IPS-18c (cell line): ENCODE results near the gene LIN52.
"Not testable (repeated sequence)": the region's sequence is repeated elsewhere in the genome, so short reads cannot be mapped to it uniquely, and the experiment has no call there.

ENCODE experiments used
- H3K4me3 ChIP-seq: 2 replicates; pipeline ENCODE4 v1.7.0; 2013; ENCODE audit warnings: low read depth, mild to moderate bottlenecking, low read length, moderate library complexity; ENCODE audit not compliant: insufficient read depth
- H3K9me3 ChIP-seq: one replicate; pipeline ENCODE4 v1.6.1; 2013; ENCODE audit warnings: mild to moderate bottlenecking, low read length, moderate library complexity; ENCODE audit not compliant: control insufficient read depth, insufficient read depth

The LIN52 gene

GRCh38 chr14:74085047-74085637 lies 386 bp downstream of the LIN52 start:
- H3K9me3 ChIP-seq, result no peaks in the 10 kb centered on the region
- peak overlapping the region; percentile 90 for H3K4me3 ChIP-seq

GRCh38 chr14:74085828-74086227 lies 1.1 kb downstream of the LIN52 start:
- Histone ChIP-seq H3K4me3 (0 out of 2 replicates have a peak overlapping the region, but pooled peaks have one; percentile 90), H3K9me3 (no peaks in the 10 kb centered on the region)

GRCh38 chr14:74089251-74090020 lies 4.7 kb downstream of the LIN52 start:
- no peaks in the 10 kb centered on the region for H3K9me3 ChIP-seq
- H3K4me3 ChIP-seq, result no peak overlapping the region

- Histone ChIP-seq H3K4me3 (no peak overlapping the region), H3K9me3 (no peaks in the 10 kb centered on the region)
Measured at GRCh38 chr14:74105381-74105780, 20.6 kb downstream of the LIN52 start.

GRCh38 chr14:74109369-74109768 lies 24.6 kb downstream of the LIN52 start:
- no peak overlapping the region for H3K4me3 ChIP-seq
- no peaks in the 10 kb centered on the region for H3K9me3 ChIP-seq

- not testable (repeated sequence) for H3K4me3 ChIP-seq, H3K9me3 ChIP-seq
Measured at GRCh38 chr14:74111395-74112216, 26.9 kb downstream of the LIN52 start.

- H3K4me3 ChIP-seq, H3K9me3 ChIP-seq: not testable (repeated sequence)
Measured at GRCh38 chr14:74125487-74125886, 40.7 kb downstream of the LIN52 start.

- no peaks in the 10 kb centered on the region for H3K9me3 ChIP-seq
- no peak overlapping the region for H3K4me3 ChIP-seq
Measured at GRCh38 chr14:74126315-74127013, 41.7 kb downstream of the LIN52 start.

GRCh38 chr14:74127634-74128033 lies 42.9 kb downstream of the LIN52 start:
- no peak overlapping the region for H3K4me3 ChIP-seq
- no peaks in the 10 kb centered on the region for H3K9me3 ChIP-seq

- no peak overlapping the region for H3K4me3 ChIP-seq
- H3K9me3 ChIP-seq, result no peaks in the 10 kb centered on the region
Measured at GRCh38 chr14:74133833-74134481, 49.2 kb downstream of the LIN52 start.

GRCh38 chr14:74134484-74134883 lies 49.7 kb downstream of the LIN52 start:
- H3K4me3 ChIP-seq, result no peak overlapping the region

GRCh38 chr14:74135426-74135825 lies 50.7 kb downstream of the LIN52 start:
- Histone ChIP-seq H3K4me3 (no peak overlapping the region), H3K9me3 (no peaks in the 10 kb centered on the region)

More at GRCh38 chr14:74134484-74134883, 49.7 kb downstream of the LIN52 start:
- no peaks in the 10 kb centered on the region for H3K9me3 ChIP-seq

- Histone ChIP-seq H3K9me3 (no peaks in the 10 kb centered on the region), H3K4me3 (no peak overlapping the region)
Measured at GRCh38 chr14:74140374-74140850, 55.7 kb downstream of the LIN52 start.

- no peaks in the 10 kb centered on the region for H3K9me3 ChIP-seq
- H3K4me3 ChIP-seq, result no peak overlapping the region
Measured at GRCh38 chr14:74141703-74142102, 56.9 kb downstream of the LIN52 start.

- no peaks in the 10 kb centered on the region for H3K9me3 ChIP-seq
- H3K4me3 ChIP-seq, result no peak overlapping the region
Measured at GRCh38 chr14:74142523-74142922, 57.8 kb downstream of the LIN52 start.

GRCh38 chr14:74144789-74145188 lies 60.0 kb downstream of the LIN52 start:
- no peaks in the 10 kb centered on the region for H3K9me3 ChIP-seq
- no peak overlapping the region for H3K4me3 ChIP-seq

- H3K9me3 ChIP-seq, result no peaks in the 10 kb centered on the region
Measured at GRCh38 chr14:74147571-74147970, 62.8 kb downstream of the LIN52 start.

More at GRCh38 chr14:74147571-74147970, 62.8 kb downstream of the LIN52 start:
- H3K4me3 ChIP-seq, result no peak overlapping the region
